ENCODE data around the gene MEGF9. TPM values are rescaled to one million over a fixed set of nuclear protein-coding genes. Genes with fewer than 3 reads are reported as not detected.
"Not testable (repeated sequence)": the region's sequence is repeated elsewhere in the genome, so short reads cannot be mapped to it uniquely, and the experiment has no call there.

MEGF9 gene
- total RNA-seq, 2 donors from 2014 or later, result 7.2 to 9.0 TPM

- H3K27me3 ChIP-seq, result no peaks in the 10 kb centered on the region
- H3K4me1 ChIP-seq, result no peaks in the 10 kb centered on the region
- H3K9ac ChIP-seq (ENCODE audit: low read depth in 2 of 2, low read length in 2 of 2), result no peak overlapping the region
- H3K27ac ChIP-seq, result no peak overlapping the region
- DNase-seq, result no peak
- no peaks in the 10 kb centered on the region for H3K9me3 ChIP-seq
- no peak overlapping the region for H3K4me3 ChIP-seq
- TF ChIP-seq CTCF (IDR thresholded peaks at IDR 0.05), result no peak
- no peaks in the 10 kb centered on the region for H3K36me3 ChIP-seq
- intact Hi-C loops (cut with DNase I), result no loop called here
Observed at GRCh38 chr9:120635011-120635410, 79.3 kb downstream of the MEGF9 start.

GRCh38 chr9:120630333-120630732 is 83.9 kb downstream of the MEGF9 start:
- Histone ChIP-seq H3K36me3 (no peaks in the 10 kb centered on the region), H3K9ac (ENCODE audit: low read depth in 2 of 2, low read length in 2 of 2) (no peak overlapping the region), H3K4me3 (no peak overlapping the region), H3K27me3 (no peaks in the 10 kb centered on the region), H3K27ac (no peak overlapping the region), H3K9me3 (no peaks in the 10 kb centered on the region), H3K4me1 (no peaks in the 10 kb centered on the region)
- intact Hi-C loops (cut with DNase I), result no loop called here
- no peak for DNase-seq
- no peak for TF ChIP-seq CTCF (IDR thresholded peaks at IDR 0.05)

DNA sequence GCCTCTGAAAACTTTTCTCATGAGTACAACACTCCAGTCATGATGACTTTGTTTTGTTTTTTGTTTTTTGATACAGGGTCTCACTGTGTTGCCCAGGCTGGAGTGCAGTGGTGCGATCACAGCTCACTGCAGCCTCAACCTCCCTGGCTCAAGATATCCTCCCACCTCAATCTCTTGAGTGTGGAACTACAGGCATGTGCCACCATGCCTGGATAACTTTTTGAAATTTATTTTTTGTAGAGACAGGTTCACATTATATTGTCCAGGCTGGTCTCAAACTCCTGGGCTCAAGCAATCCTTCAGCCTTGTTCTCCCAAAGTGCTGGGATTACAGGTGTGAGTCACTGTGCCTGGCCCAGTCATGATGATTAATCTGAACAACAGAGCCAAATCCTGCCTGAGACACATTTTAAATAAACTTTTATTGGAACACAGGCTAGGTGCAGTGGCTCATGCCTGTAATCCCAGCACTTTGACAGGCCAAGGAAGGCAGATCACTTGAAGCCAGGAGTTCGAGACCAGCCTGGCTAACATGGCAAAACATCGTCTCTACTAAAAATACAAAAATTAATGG is 85.3 kb downstream of the MEGF9 start:
- not testable (repeated sequence) for H3K9ac ChIP-seq (ENCODE audit: low read depth in 2 of 2, low read length in 2 of 2); H3K36me3 ChIP-seq; H3K9me3 ChIP-seq; DNase-seq; H3K27me3 ChIP-seq; H3K4me1 ChIP-seq; H3K27ac ChIP-seq; H3K4me3 ChIP-seq
- intact Hi-C loops (cut with DNase I), result loop anchor here (10.0 kb wide), 1 partner anchor 126 kb away; no protein-coding TSS in a partner anchor

DNA sequence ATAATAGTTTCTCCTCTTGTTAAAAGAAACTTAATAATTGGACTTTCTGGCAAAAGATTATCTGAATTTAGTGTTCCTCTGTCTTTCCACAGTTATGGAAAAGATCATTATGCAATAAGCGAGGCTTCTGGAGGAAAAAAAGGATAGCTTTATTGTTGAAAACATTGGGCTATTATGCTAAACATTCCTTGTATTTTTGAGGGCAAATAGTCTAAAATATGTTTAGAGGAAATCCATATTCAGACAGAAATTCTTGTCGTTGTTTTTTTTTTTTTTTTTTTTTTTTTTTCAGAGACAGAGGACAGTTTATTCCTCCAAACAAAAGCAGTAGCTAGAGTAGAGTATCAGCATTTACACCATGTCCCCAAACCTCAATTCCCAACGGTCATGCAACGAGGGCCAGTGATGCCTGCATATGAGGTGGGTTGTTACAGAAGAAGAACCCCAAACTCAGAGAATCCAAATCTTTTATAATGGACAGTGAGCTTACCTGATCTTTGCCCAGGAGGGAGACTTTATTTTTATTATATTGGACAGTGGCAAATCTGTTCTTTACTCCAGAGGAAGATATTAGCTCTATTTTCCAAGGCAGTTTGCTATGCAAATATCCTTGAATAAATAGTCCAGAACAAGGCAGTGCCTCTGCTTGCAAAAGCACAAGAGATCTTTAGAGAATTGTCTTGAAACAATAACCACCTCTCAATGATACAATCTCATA is 85.9 kb downstream of the MEGF9 start:
- DNase-seq, result no peak
- Histone ChIP-seq H3K9me3 (no peaks in the 10 kb centered on the region), H3K27ac (no peak overlapping the region), H3K9ac (ENCODE audit: low read depth in 2 of 2, low read length in 2 of 2) (no peak overlapping the region), H3K36me3 (no peaks in the 10 kb centered on the region), H3K27me3 (no peaks in the 10 kb centered on the region), H3K4me1 (no peaks in the 10 kb centered on the region), H3K4me3 (no peak overlapping the region)
- intact Hi-C loops (cut with DNase I), result loop anchor here (10.0 kb wide), 1 partner anchor 126 kb away; no protein-coding TSS in a partner anchor
- TF ChIP-seq CTCF (IDR thresholded peaks at IDR 0.05), result no peak

GRCh38 chr9:120627073-120627472 is 87.2 kb downstream of the MEGF9 start:
- Histone ChIP-seq H3K9ac (ENCODE audit: low read depth in 2 of 2, low read length in 2 of 2) (no peak overlapping the region), H3K4me1 (no peaks in the 10 kb centered on the region), H3K4me3 (no peak overlapping the region), H3K36me3 (no peaks in the 10 kb centered on the region), H3K27me3 (no peaks in the 10 kb centered on the region), H3K9me3 (no peaks in the 10 kb centered on the region), H3K27ac (no peak overlapping the region)
- DNase-seq, result no peak
- intact Hi-C loops (cut with DNase I), result loop anchor here (10.0 kb wide), 1 partner anchor 128 kb away; no protein-coding TSS in a partner anchor
- no peak for TF ChIP-seq CTCF (IDR thresholded peaks at IDR 0.05)

DNA sequence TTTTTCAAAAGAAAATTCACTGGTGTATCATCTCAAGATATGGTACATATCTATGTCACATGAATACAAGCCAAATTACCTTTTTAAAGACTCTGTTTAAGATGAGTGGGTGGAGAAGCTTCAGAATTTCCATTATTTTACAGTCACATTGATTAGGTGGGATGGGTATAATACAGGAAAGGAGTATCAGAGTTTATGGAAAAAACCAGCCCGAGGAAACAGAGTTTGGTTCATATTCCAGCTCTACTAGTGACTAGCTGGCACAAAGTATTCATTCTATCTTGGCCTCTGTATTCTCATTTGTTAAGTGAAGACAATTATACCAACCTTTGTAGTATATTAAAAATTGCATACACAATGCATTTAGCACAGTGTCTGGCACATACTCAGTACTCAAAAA is 87.8 kb downstream of the MEGF9 start:
- no peaks in the 10 kb centered on the region for H3K4me1 ChIP-seq
- H3K27ac ChIP-seq, result no peak overlapping the region
- no peak overlapping the region for H3K4me3 ChIP-seq
- intact Hi-C loops (cut with DNase I), result loop anchor here (10.0 kb wide), 1 partner anchor 128 kb away; no protein-coding TSS in a partner anchor
- no peak for TF ChIP-seq CTCF (IDR thresholded peaks at IDR 0.05)
- H3K27me3 ChIP-seq, result no peaks in the 10 kb centered on the region
- DNase-seq, result no peak
- H3K9ac ChIP-seq (ENCODE audit: low read depth in 2 of 2, low read length in 2 of 2), result no peak overlapping the region
- no peaks in the 10 kb centered on the region for H3K36me3 ChIP-seq
- no peaks in the 10 kb centered on the region for H3K9me3 ChIP-seq
